Stimulated activated CD8-positive, alpha-beta memory T cell treated with anti-CD3 and anti-CD28 coated beads, Interleukin-15, amount 100 ng/mL, for 4 hours (primary cell): Measurements from ENCODE around the gene GSTM3.
"Not testable (repeated sequence)": the region's sequence is repeated elsewhere in the genome, so short reads cannot be mapped to it uniquely, and the experiment has no call there.

Experiments used
- DNase-seq, 2 donors: peaks; one replicate each; pipeline ENCODE4 v3.0.0-alpha.2; 2020; ENCODE audit warnings: low read depth in 2 of 2

GSTM3 gene

DNA sequence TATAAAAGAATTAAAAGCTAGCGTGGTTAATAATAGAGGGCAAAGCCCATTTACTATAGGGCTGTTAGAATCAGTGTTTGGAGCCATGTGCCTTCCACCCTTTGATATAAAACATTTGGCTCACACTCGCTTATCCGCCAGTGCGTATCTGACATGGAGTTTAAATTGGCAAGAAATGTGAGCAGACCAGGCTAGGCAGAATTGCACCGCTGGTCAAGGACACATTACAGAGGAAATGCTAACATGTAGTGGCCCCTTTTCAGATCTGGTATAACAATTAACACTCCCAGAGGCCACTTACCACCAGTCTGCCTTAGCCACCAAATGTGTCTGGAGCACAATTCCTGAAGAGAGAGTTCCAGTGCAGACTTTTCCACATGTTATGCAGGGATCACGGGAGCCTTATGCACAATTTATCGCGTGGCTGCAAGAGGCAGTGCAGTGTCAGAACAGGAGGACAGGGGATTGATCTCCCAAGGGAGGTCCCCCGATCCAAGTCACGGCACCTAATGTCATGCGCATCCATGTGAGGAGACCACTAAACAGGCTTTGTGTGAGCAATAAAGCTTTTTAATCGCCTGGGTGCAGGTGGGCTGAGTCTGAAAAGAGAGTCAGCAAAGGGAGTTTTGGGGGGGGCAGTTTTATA is 14.0 kb downstream of the GSTM3 start:
- DNase-seq: no peak

DNA sequence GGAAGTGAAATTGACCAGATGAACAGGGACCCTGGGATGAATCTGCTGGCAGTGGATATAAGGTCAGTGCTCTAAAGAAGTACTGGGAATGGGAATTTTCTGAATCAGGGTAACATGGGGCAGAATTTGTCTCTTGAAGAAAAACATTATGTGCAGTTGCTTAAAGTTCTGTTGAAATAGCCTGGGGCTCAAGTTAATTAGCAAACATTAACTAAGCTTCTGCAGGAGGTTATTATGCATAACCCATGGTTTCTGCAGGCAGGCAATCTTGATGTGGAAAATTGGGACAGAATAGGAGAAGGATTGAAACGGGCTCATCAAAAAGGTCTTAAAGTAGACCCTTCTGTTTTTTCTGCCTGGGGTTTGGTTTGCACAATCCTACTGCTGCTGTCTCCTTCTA is 14.8 kb downstream of the GSTM3 start:
- DNase-seq: no peak

GRCh38 chr1:109725510-109725909 is 15.3 kb downstream of the GSTM3 start:
- DNase-seq: no peak

GRCh38 chr1:109724933-109725332 is 15.9 kb downstream of the GSTM3 start:
- DNase-seq: no peak

DNA sequence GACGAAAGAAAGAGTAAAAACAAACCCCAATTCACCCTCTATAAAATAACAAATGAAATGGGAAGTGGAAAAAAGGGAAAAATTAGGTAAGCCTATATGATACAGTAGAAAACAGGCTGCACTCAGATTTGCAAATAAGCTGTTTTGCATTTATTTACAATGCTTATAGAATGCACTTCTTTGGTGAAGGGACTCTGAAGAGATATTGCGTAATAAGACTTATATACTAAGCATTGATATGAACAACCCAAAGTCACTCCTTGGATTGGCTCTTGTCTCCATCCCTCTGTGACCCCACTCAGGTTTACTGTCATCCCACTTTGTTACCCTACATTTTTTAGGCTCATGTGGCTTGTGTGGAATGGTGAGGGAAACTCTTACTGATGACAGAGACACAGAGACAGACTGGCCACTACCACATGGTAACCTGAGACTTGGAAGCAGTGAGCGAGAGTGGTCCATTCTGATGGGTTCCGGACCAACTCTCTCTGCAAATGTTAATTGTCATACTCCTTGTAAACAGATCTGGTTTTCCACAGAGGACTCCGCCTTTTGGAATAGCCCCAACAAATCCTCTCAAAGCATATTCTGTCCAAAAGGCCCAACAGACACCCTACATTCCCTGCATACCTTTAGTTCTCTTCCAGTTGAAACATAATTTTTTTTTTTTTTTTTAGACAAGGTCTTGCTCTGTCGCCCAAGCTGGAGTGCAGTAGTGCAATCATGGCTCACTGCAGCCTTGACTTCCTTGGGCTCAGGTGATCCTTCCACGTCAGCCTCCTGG is 17.7 kb downstream of the GSTM3 start:
- DNase-seq: no peak

GRCh38 chr1:109721971-109722370 is 18.9 kb downstream of the GSTM3 start:
- no peak for DNase-seq

DNA sequence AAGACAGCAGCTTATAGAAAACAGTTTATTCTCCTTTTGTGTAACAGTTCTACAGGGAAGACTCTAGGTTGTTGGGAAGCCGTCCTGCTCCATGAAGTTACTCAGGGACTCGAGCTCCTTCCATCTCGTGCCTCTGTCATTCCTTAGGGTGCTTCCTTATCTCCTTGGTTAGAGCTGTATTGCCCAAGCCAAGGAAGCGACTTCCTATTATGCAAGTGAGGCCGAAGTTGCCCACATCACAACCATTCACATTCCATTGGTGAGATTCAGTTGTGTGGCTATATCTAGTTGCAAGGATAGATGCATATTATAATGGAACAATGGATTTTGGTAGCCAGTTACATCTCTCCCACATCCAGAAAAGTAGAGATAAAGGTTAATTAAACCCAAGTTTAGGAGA is 19.8 kb downstream of the GSTM3 start:
- DNase-seq: no peak

- DNase-seq: no peak
These were observed 21.5 kb downstream of the GSTM3 start for GRCh38 chr1:109719337-109719837.

- no peak for DNase-seq
These were observed 22.3 kb downstream of the GSTM3 start for GRCh38 chr1:109718495-109718894.

GRCh38 chr1:109717729-109718128 is 23.1 kb downstream of the GSTM3 start:
- no peak for DNase-seq

DNA sequence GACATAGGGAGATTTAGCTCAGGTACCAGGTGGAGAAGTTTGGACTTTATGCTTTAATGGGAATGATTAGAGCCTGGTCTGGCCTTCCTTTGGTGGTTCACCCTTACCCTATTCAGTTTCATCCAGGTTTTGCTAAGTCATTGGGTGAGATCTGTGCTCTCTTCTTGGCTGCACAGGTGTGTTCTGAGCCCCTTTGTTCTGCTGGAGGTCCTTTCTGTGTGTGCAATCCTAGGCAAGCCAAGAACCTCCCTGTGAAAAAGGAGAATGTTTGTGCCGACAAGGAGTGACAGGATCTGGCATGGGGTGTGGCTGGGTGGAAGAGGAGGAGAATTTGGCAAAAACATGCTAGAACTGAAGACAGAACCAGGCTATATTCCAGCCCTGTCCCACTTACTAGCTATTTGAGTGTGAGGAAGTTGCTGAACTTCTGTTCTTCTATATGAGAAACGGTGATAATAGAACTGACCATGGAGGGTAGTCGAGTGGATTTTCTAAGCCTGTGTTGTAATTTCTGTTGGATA is 24.2 kb downstream of the GSTM3 start:
- no peak for DNase-seq

DNA sequence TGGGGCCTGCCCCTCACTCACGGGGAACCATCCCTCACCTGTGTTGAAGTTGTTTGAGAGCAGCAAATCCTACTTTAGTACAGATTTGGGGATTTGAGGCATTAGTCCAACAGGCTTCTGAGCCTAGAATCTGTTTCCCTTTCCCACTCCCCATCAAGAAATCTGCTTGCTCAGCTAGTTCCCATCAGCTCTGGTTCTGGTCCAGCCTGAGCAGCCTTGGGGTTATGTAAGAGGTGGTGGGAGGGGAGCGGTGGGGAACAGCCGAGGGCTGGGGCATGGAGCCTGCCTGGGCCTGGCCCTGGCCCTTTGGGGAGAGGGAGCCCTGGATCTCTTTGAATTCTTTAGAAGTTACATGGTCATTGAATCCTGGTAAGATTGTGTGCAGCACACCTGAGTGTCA is 24.7 kb downstream of the GSTM3 start:
- no peak for DNase-seq

DNA sequence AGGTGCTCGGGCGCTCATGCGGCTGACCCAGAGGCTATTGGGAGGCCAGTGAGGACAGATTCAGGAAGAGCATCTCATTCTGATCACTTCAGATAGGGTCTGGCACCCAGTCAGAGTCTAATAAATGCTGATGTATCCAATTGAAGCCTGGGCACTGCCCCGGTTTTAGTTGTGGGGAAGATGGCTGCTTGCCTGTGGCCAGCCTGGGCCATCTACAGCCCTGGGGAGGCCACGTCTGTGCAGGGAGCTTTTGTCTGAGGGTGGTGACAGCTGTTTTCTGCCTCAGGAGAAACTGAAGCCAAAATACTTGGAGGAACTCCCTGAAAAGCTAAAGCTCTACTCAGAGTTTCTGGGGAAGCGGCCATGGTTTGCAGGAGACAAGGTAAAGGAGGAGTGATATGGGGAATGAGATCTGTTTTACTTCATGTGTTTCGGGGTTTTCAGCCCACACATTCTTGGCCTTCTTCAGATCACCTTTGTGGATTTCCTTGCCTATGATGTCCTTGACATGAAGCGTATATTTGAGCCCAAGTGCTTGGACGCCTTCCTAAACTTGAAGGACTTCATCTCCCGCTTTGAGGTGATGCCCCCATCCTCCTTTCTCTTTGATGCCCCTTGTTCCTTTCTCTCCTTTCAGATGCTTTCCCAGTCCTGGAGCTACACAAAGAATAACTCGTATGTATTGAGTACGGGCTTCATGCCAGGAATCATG is 26.0 kb downstream of the GSTM3 start:
- DNase-seq: no peak

DNA sequence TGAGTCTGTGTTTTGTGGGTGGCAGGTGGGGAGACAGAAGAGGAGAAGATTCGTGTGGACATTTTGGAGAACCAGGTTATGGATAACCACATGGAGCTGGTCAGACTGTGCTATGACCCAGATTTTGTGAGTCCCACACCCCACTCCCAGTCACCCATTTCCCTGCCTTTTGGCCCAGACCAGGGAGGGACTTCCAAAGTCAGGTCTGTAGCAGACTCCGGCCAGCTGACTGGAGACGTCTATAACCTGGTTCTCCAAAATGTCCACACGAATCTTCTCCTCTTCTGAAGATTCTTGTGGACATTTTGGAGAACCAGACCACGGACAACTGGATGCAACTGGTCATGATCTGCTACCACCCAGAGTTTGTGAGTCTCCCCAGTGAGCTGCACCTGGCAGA is 27.2 kb downstream of the GSTM3 start:
- no peak for DNase-seq

DNA sequence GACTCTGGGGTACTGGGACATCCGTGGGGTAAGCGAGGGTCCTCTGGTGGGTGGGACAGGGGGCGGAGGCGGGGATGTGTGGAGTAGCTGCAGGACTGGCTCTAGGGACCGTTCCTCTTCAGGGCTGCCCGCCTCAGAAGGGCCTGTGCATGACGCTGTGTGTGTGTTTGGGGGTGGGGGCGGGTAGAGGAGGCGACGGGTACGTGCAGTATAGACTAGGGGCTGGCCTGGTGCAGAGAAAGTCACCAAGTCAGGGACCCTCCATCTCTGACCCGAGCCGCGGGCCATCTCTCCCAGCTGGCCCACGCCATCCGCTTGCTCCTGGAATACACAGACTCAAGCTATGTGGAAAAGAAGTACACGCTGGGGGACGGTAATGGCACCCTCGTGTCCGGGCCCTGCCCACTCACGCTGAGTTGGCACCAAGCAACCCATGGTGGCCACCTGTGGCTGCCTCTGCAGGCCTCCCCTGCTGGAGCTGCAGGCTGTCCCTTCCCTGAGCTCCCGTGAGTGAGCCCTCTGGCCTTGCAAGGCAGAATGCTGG is 28.4 kb downstream of the GSTM3 start:
- DNase-seq: no peak

DNA sequence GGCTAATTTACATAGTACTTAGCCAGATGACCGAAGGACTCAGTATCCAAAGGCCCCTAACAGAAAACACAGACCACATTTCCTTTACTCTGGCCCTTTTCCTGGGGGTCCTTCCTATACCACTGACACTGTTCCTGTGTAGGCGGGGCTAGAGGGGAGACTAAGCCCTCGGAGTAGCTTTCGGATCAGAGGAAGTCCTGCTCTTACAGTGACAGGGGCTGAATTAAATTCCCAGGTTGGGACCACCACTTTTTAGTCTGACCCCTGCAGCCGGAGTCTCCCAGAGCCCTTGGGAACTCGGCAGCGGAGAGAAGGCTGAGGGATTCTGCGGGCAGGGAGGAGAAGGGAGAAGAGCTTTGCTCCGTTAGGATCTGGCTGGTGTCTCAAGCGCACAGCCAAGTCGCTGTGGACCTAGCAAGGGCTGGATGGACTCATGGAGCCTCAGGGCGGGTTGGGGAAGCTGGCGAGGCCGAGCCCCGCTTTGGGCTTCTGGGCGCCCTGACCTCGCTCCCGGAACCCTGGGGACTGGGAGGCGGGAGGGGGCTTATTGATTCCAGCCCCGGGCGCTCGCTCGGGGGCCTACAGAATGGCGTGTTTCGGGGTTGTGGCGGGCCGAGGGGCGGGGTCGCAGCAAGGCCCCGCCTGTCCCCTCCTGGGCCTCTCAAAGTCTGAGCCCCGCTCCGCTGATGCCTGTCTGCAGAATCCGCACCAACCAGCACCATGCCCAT is 29.1 kb downstream of the GSTM3 start, which contains the start of gene GSTM5:
Gene GSTM5 (plus strand): TSS at position 659 of the 728 bp plus-strand sequence. CDS start 62 bp downstream, at position 721.
- DNase-seq: not testable (repeated sequence)

DNA sequence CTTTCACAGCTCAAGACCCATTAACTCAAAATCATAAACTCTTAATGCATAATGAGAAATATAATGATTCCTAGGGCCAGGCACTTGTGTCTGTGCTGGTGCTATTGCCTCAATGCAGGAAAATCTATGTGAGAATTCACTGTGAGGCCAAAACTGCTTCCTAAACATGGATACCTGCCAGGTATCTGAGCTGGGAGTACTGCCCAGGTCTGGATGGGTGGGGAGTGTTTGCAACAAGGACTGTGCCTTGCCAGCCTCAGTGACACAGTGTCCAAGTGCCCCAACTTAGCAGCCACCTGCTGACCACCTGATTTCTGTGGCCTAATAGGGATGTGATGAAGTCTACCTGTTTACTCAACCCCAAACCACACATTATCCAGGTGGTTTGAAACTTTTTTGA is 31.0 kb downstream of the GSTM3 start:
- not testable (repeated sequence) for DNase-seq

DNA sequence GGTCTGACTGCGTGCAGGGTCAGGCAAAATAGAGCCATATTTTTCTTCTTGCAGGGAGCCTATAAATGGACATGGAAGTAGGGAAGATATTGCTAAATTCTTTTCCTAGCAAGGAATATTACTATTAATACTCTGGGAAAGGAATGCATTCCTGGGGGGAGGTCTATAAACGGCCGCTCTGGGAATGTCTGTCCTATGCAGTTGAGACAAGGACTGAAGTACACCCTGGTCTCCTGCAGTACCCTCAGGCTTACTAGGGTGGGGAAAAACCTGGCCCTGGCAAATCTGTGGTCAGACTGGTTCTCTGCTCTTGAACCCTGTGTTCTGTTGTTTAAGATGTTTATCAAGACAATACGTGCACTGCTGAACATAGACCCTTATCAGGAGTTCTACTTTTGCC is 31.9 kb downstream of the GSTM3 start:
- not testable (repeated sequence) for DNase-seq

GRCh38 chr1:109705411-109705810 is 35.4 kb downstream of the GSTM3 start:
- no peak for DNase-seq

DNA sequence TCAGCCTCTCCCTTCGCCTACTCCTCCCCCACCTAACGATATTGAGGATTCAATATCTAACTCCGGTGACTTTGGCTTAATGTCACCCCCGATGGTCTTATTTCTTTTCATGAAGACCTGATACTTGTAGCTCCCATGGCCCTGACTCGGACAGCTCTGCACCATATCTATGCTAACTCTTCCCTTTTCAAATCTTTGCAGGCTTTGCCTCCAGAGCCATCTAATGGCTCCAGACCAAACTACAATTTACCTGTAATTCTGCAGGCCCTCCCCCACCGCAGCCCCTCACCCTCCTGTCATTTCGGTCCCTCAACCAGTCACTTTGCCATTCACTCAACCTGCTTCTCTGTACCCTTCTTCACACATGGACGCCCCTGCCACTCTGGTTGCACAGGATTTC is 36.7 kb downstream of the GSTM3 start:
- DNase-seq: no peak

DNA sequence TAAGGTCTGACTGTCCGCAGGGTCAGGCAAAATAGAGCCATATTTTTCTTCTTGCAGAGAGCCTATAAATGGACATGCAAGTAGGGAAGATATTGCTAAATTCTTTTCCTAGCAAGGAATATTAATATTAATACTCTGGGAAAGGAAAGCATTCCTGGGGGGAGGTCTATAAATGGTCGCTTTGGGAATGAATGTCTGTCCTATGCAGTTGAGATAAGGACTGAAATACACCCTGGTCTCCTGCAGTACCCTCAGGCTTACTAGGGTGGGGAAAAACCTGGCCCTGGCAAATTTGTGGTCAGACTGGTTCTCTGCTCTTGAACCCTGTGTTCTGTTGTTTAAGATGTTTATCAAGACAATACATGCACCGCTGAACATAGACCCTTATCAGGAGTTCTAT is 37.9 kb downstream of the GSTM3 start:
- DNase-seq: not testable (repeated sequence)
